Tongue (tissue), 2 donors: ENCODE data around the gene PREX1. TPM values are rescaled to one million over a fixed set of nuclear protein-coding genes. Genes with fewer than 3 reads are reported as not detected.
"Not testable (repeated sequence)": the region's sequence is repeated elsewhere in the genome, so short reads cannot be mapped to it uniquely, and the experiment has no call there.

ENCODE experiments used
- DNase-seq: peaks from one replicate; pipeline ENCODE4 v3.0.0-alpha.2; 2015
- total RNA-seq: library from RNA; depleted of rRNA; stranded (reverse); fragments of >200 nt; gene quantifications from one replicate; pipeline ENCODE4 v1.2.3, GENCODE V29; 2014

The PREX1 gene
- total RNA-seq, 1 donor from 2014 or later, result 29.4 TPM

GRCh38 chr20:48794360-48794759 is 33.4 kb downstream of the PREX1 start:
- no peak for DNase-seq

- DNase-seq, result no peak
Measured at GRCh38 chr20:48793776-48794175, 34.0 kb downstream of the PREX1 start.

- peak; percentile 49 for DNase-seq
Measured at GRCh38 chr20:48791666-48792071, 36.1 kb downstream of the PREX1 start.

GRCh38 chr20:48791014-48791413 is 36.8 kb downstream of the PREX1 start:
- DNase-seq, result peak; percentile 57

- no peak for DNase-seq
Measured at GRCh38 chr20:48790473-48791003, 37.3 kb downstream of the PREX1 start.

GRCh38 chr20:48789781-48790472 is 37.9 kb downstream of the PREX1 start:
- no peak for DNase-seq

GRCh38 chr20:48789185-48789668 is 38.6 kb downstream of the PREX1 start:
- no peak for DNase-seq

GRCh38 chr20:48788486-48789072 is 39.2 kb downstream of the PREX1 start:
- no peak for DNase-seq

- DNase-seq, result peak; percentile 44
Measured at GRCh38 chr20:48787861-48788375, 39.9 kb downstream of the PREX1 start.

- DNase-seq, result no peak
Measured at GRCh38 chr20:48786951-48787705, 40.7 kb downstream of the PREX1 start.

GRCh38 chr20:48785801-48786200 is 42.0 kb downstream of the PREX1 start:
- DNase-seq, result no peak

- no peak for DNase-seq
Measured at GRCh38 chr20:48785256-48785655, 42.5 kb downstream of the PREX1 start.

GRCh38 chr20:48784273-48784641 is 43.5 kb downstream of the PREX1 start:
- DNase-seq, result no peak

GRCh38 chr20:48783533-48784272 is 44.1 kb downstream of the PREX1 start:
- DNase-seq, result peak; percentile 46

GRCh38 chr20:48782901-48783308 is 44.9 kb downstream of the PREX1 start:
- DNase-seq, result no peak

- no peak for DNase-seq
Measured at GRCh38 chr20:48782053-48782452, 45.7 kb downstream of the PREX1 start.

GRCh38 chr20:48781634-48782033 is 46.2 kb downstream of the PREX1 start:
- no peak for DNase-seq

GRCh38 chr20:48779435-48779834 is 48.4 kb downstream of the PREX1 start:
- no peak for DNase-seq

GRCh38 chr20:48777821-48778220 is 50.0 kb downstream of the PREX1 start:
- no peak for DNase-seq

- DNase-seq, result no peak
Measured at GRCh38 chr20:48777005-48777404, 50.8 kb downstream of the PREX1 start.

GRCh38 chr20:48776306-48776705 is 51.5 kb downstream of the PREX1 start:
- DNase-seq, result peak; percentile 70

GRCh38 chr20:48775545-48775944 is 52.3 kb downstream of the PREX1 start:
- not testable (repeated sequence) for DNase-seq
